ENCODE measurements around the gene ANAPC2.
"Not testable (repeated sequence)": the region's sequence is repeated elsewhere in the genome, so short reads cannot be mapped to it uniquely, and the experiment has no call there.

ANAPC2 gene

GRCh38 chr9:137145731-137146526 lies 42.4 kb downstream of the ANAPC2 start:
- DNase-seq (ENCODE audit: low read depth) = no peak

DNA sequence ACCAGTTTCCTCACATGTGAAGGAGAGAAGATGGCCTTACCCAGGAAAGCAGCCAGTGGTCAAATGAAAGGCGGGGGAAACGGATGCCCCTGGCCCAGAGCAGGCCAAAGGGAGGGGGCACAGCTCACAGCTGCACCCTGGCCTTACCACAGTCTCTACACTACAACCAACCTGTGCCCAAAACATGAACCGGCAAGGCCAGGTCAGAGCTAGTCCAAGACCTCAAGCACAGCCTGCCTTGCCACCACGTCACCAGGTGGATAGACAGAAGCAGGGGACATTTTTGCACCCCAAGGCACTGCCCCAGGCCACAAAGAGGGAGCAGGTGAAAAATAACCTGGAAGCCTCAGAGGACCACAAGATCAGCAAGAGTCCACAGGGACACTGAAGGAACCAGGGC lies 44.9 kb downstream of the ANAPC2 start:
- no peak for DNase-seq (ENCODE audit: low read depth)

DNA sequence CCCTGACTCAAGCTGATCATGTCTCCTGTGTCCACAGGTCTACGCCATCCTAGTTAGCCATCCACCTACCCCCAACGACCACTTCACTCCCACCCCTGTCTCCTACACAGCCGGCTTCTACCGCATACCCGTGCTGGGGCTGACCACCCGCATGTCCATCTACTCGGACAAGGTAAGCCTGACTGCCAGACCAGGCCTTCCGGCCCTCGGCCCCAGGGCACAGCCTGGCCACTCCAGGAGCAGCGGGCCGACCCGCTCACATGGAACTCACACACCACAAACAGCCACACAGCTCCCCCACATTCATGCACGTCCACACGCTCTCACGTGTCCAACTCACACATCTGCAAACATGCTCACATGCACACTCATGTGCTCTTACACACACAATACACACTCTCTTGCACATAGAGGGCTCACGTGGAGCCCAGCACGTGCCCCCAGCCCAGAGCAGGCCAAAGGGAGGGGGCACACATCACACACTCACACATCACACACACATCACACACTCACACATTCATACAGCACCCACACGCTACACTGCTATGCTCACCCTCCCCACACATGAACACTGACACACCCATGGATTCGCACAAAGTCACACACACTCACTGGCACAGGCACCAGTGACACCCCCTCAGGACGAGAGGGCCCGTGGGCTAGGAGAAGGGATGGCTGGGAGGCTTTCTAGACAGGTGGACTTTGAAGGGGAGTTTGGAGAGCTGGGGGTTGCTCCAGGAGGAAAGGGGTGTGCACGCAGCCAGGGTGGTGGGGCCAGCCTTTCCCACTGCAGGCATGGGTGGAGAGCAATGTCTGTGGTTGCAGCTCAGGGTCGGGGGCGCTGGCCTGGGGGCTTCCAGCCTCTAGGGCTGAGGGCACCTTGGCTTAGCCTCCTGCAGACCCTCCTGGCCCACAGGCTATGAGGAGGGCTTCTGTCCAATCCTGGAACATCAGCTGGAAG lies 46.1 kb downstream of the ANAPC2 start:
- no peak for DNase-seq (ENCODE audit: low read depth)

DNA sequence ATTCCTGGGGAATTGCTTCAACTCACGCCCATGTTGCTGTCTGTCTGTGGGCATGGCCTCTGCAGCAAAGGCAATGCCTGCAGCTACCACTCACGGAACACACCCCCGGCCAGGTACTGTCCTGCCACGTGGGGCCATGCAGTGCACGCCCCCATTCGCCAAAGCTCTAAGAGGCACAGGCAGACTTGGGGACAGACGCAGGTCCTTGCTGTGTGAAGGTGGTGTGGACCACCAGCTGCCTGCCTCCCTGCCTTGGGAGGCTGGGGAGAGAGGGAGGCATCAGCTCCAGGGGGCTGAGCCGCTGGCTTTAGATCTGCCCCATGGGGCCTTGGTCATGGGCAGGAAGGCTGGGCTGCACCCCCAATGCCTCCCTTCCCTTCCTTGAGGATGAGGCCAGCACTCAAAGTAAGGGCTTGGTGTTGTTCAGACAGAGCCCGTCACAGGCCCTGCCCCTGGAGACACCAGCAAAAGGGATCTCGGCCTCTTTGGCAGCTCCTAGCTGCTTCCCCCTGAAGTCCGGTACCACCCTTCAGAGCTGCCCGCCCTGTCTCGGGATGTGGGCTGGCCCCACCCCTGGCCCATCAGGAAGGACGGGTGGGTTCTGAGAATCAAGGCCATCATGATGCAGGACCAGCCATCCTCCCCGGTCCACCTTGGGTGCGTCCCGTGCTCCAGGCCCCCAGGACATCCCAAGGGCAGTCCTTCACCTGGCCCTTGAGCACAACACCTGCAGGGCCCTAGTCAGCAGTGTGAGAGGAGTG lies 47.1 kb downstream of the ANAPC2 start:
- no peak for DNase-seq (ENCODE audit: low read depth)

GRCh38 chr9:137140151-137141012 lies 48.0 kb downstream of the ANAPC2 start:
- DNase-seq (ENCODE audit: low read depth) = no peak

DNA sequence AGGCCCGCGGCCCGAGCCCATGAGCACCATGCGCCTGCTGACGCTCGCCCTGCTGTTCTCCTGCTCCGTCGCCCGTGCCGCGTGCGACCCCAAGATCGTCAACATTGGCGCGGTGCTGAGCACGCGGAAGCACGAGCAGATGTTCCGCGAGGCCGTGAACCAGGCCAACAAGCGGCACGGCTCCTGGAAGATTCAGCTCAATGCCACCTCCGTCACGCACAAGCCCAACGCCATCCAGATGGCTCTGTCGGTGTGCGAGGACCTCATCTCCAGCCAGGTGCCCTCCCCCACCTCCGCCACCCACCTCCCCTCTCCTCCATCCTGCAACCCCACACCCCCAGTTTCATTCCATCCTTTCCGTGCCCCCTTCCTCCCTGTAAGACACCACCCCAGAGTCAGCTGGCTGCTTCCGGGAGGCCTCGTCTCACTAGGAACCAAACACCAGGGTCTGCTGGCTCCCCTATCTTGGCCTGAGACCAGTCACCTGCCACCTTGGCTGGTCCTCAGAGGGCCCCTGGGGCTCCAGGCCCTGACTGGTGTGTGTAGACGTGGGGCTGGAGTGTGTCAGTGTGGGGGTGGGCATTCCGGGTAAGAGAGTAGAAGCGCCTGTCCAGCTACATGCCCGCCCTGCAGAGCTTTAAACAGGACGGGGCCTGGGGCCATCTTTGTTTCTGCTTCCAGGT lies 48.8 kb downstream of the ANAPC2 start:
- DNase-seq (ENCODE audit: low read depth) = no peak

- no peak for DNase-seq (ENCODE audit: low read depth)
Measured at GRCh38 chr9:137138722-137139467, 49.5 kb downstream of the ANAPC2 start, which contains the start of gene GRIN1. Gene GRIN1 (plus strand): TSS chr9:137139154. CDS start chr9:137139487, 333 bp downstream.

DNA sequence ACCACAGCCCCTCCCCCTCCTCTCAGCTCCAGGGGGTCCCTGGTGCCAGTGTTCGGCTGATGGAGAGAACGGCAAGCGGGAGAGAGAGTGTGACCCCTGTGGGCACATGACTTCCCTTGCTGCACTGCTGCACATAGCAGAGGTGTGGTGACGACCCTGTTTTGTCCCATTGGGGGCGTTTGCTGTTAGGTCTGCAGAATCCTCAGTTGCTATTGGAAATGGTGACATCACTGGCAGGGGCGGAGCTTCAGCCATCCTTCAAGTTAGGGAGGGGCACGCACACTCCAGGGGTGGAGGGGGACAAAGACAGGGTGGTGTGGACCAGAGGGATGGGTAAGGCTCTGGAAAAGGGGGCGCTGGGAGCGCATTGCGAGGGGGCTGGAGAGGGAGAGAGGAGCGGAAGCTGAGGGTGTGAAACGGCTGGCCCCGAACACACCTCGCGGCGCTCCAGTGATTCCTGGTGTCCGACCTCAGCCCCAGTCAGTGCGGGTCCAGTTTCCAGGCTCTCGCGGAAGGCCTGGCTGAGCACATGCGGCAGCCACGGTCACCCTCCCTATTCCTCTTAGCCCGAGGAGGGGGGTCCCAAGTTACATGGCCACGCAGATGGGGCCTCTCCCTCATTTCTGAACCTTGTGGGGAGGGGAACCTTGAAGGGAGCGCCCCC lies 50.2 kb downstream of the ANAPC2 start:
- no peak for DNase-seq (ENCODE audit: low read depth)

GRCh38 chr9:137136881-137137607 lies 51.3 kb downstream of the ANAPC2 start:
- no peak for DNase-seq (ENCODE audit: low read depth)

DNA sequence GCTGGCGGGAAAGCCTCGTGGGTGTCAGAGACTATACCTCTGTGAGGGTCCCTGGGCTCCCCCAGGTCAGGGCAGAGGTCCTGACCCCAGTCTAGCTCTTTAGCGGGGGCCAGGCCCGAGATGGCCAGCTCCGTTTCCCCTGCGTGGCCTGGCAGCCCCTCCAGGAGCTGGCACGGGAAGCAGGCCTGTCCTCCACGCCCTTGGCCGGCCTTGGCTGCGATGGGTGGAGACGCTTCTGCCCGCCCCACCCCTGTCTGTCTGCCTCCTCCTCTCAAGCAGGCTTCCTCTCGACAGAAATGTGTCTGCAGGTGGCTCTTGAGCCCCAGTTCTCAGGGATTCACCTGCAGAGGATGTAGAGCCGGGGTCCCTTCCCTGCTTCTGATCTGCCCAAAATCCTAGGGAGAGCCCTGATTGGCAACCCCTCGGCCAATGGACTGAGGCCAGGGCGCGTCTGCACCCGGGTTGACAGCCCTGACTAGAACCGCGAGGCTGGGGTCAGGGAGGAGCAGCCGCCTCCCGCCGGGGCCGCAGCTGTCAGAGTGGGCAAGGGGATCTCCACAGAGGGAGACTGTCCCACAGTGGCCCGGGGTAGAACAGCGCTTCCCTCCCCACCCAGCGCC lies 52.0 kb downstream of the ANAPC2 start:
- no peak for DNase-seq (ENCODE audit: low read depth)

DNA sequence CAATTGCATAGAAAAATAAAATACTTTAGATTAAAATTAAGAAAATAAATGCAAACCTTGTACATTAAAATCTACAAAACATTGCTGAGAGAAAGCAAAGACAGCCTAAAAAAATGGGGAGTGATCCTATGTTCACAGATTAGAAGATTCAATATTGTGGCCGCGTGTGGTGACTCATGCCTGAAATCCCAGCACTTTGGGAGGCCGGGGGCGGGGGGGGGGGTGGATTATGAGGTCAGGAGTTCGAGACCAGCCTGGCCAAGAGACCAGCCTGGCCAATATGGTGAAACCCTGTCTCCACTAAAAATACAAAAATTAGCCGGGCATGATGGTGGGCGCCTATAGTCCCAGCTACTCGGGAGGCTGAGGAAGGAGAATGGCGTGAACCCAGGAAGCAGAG lies 53.2 kb downstream of the ANAPC2 start:
- DNase-seq (ENCODE audit: low read depth) = not testable (repeated sequence)

DNA sequence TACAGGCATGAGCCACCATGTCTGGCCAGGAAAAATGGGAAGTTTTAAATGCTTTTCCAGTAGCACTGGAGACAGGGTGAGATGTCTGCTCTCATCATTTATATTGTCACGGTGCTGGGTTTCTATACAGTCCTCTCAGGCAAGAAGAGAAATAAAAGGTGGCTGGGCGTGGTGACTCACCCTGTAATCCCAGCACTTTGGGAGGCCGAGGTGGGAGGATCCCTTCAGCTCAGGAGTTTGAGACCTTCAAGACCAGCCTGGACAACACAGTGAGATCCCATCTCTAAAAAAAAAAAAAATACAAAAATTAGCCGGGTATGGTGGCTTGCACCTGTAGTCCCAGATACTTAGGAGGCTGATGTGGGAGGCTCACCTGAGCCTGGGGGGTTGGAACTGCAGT lies 54.2 kb downstream of the ANAPC2 start:
- no peak for DNase-seq (ENCODE audit: low read depth)

DNA sequence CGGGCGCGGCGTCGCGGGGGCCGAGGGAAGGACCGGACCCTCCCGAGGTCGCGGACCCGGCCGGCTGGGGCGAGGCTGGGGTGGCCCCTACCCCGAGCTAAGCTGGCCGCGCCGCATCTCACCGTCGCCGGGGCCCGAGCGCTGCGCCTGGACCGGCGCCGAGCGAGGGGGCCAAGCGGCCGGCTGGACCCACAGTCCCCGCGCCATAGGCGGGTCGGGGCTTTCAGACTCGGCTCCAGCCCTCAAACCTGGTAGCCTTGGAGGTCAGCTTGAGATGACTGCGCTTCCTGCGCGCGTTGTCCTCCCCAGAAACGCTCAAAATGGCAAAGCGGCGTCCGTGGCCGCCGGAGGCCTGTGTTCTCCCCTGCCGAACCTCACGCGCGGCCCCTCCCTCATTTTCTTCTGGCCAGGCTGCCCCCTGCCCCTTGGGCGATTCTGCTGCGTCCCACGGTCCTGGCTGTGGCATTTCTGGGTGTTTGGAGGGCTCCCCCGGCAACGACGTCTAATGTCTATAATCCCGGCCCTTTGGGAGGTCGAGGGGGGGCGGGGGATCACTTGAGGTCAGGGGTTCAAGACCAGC lies 58.1 kb downstream of the ANAPC2 start:
- DNase-seq (ENCODE audit: low read depth) = no peak

DNA sequence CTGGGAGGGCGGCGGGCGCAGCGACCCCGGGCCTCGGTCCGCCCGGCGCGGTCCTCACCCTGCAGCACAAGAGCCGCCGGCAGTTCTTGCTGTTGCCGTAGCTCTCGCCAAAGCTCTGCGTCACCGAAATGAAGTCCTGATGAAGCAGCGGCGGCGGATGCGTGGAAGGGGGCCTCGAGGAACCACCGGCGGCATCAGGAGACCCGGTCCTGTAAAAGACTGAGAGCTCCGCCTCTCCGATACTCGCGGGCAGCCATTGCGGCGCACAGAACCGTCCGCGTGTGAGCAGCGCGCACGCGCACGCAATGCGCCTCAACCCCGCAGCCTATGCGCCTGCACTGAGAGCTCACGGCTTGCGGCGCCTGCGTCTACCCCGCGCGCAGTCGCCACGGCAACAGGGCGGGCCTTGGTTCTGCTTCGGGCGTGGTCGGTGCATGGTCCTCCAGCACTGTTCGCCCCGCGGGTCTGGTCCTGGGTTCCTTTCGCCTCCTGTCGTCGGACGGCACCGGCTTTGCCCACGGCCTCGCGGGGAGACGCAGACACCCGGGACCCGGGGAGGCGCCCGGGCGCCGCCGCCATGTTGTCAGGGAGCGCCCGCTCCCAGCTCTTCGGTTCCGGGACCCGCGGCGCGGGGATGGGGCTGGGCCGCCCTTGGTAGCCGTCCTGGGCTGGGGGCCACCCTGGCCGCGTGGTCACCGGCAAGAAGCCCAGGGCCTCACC lies 58.7 kb downstream of the ANAPC2 start:
- peak; percentile 90 for DNase-seq (ENCODE audit: low read depth)

GRCh38 chr9:137128862-137129455 lies 59.4 kb downstream of the ANAPC2 start:
- DNase-seq (ENCODE audit: low read depth) = no peak

DNA sequence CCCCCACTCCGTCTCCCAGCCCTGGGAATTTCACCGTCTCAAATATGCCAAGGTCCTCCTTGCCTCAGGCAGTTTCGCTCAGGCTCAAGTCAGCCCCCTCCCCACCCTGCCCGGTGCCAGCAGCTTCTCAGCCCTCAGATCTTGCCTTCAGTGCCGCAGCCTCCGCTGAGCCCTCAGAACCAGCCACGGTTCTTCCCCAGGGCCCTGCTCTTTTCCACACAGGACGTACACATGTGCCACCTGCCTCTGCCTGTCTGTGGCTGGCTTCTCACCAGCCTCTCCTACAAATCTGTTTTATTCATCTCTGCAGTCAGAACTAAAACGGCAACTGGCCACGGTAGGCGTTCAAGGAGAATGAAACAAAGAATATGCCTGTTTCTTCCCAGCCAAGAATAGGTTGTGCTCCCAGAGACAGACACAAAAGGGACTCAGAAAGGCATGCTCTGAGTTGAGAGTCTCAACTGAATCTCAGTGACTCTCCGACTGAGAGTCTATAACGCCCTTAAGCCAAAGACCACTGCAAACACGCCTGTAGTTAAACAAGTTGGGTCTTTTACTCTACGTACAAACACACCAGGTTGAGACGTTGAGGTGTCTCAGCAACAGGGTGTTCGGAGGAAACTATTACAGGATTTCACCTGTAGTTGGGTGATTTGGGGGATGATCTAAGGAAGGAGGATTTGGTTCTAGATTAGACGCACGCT lies 60.0 kb downstream of the ANAPC2 start:
- peak; percentile 20 for DNase-seq (ENCODE audit: low read depth)
